Measurements from ENCODE around the gene SPSB2.

GRCh38 chr12:6904280-6905276, 31.5 kb upstream of the SPSB2 start, which contains the start of gene LRRC23:
- TF ChIP-seq, protein P1, sequence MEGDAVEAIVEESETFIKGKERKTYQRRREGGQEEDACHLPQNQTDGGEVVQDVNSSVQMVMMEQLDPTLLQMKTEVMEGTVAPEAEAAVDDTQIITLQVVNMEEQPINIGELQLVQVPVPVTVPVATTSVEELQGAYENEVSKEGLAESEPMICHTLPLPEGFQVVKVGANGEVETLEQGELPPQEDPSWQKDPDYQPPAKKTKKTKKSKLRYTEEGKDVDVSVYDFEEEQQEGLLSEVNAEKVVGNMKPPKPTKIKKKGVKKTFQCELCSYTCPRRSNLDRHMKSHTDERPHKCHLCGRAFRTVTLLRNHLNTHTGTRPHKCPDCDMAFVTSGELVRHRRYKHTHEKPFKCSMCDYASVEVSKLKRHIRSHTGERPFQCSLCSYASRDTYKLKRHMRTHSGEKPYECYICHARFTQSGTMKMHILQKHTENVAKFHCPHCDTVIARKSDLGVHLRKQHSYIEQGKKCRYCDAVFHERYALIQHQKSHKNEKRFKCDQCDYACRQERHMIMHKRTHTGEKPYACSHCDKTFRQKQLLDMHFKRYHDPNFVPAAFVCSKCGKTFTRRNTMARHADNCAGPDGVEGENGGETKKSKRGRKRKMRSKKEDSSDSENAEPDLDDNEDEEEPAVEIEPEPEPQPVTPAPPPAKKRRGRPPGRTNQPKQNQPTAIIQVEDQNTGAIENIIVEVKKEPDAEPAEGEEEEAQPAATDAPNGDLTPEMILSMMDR (IDR thresholded peaks at IDR 0.05), result no peak
- no peak for TF ChIP-seq POLR2A (IDR thresholded peaks at IDR 0.05)
